Dermis lymphatic vessel endothelial cell (primary cell): Measurements from ENCODE around the gene FKBP7. TPM values are rescaled to one million over a fixed set of nuclear protein-coding genes. Genes with fewer than 3 reads are reported as not detected.

ENCODE experiments used
- total RNA-seq: library from RNA; depleted of rRNA; stranded (reverse); fragments of >200 nt; gene quantifications from 2 replicates; pipeline ENCODE4 v1.2.1, GENCODE V29; 2014

The FKBP7 gene, protein sequence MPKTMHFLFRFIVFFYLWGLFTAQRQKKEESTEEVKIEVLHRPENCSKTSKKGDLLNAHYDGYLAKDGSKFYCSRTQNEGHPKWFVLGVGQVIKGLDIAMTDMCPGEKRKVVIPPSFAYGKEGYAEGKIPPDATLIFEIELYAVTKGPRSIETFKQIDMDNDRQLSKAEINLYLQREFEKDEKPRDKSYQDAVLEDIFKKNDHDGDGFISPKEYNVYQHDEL
- 20.3 and 43.9 TPM in 2 replicates for total RNA-seq

DNA sequence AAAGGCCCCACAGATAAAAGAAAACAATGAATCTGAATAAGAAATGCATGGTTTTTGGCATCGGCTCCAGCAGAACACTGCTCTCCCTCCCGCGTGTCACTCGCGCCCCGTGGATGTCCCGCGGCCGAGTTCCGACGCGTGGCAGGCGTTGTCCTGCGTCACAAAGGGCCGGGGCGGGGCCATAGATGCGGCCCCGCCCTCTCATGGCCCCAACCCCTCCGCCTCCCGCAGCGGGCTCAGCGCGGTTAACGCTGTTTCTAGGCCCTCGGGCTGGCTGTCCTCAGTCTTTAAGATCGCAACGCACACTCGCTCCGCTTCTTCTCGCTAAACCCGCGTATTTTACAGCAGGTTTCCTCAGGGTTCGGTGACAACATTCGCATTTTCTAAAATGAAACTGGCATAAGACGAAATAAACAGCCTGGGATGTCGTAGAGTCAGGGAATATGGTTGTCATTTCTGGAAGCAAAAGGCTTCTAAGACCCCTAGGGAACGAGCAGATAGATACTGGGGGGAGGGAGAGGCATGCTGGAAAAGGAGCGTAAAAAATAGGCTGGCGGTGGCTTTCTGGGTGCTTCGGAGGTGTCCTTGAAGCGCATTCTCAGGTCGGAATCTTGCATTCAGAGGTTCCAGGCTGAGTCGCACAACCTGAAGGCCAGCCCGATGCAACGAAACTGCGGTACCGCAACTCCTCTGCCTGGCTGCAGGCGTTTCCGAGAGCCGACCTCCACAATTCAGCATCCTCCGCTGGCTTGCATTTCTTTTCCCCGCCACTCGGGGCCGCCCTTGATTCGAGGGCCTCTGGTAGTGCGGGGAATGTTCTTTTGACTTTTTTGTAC is at the start of gene FKBP7:
FKBP7 (minus strand) TSS at position 162 of the 836 bp plus-strand sequence; CDS start at position 61, 101 bp downstream.

DNA sequence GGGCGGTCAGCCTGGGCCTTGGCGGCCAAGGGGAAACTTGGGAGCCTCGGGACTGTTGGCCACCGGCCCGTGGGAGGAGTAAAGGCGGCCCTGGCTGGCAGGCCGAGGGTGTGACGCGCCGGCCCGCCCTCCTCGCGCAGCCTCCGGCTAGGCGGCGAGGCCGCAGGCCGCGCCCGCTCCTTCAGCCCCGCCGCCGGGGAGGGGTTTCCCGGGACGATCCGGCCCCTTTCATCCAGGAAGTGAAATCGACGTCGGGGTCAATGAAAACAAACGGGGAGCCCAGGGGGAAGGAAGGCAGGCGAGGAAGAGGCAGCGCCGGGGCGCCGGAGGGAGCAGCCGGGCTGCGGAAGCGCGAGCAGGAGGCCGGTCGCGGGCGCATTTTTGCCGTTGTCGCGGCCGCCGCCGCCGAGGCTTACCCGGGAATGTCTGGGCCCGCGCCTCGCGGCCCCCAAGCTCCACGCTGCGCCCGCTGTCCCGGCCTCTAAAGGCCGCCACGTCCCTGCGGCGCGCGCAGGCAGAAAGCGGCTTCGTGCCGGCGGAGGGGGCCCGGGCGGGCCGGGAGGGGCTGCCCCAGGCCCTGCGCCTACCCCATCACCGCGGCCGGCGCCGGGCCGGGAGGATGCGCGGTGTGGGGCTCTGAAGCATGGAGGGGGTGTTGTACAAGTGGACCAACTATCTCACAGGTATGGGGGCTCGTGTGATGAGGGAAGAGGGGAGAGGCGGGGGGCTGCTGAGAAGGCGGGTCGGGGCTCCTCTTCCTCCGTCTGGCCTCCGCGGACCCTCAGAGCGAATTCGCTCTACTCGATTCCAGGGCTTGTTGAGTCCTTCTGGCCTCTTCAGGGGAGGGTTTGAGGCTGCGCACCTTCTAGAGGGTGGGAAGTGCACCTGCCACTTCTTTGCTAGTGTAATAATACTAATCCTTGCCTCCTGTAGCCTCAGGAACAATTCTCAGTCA is 2.1 kb upstream of the FKBP7 start, which contains the start of gene PLEKHA3:
PLEKHA3 (plus strand) TSS at position 231 of the 955 bp plus-strand sequence; CDS start at position 644, 413 bp downstream.

DNA sequence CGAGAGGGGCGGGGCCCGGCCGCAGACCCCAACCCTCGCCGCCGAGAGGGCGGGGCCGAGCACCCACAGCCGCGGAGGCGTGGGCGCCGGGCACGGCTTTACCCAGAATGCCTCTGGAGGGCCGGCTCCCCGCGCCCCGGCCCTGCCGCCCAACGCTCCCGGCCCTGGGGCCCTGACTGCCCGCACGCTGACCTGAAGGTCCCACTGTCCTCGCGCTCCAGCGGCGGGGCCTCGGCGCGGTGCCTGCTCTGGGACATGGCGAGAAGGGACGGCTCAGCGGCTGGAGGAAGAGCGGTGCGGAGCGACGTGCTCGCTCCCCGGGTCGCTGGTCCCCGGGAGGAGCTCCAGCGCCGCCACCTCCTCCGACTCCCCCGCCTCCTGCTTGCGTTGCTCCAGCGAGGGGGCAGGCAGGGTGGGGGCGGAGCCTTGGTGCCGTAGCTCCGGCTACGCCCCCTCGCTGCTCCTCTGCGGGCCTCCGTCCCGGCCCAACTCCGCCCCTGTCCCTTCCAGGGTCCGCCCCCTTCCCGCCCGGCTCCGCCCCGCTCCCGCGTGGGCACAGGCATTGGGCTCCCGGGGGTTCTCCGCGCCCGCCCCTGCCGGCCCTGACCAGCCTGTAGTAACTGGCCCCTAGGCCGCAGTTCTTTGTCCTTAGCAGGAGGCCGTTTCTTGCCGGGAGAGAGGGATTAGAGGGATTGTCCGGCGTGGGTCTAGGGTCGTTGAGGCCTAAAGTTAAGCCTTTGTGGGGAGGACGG is 27.4 kb downstream of the FKBP7 start, which contains the start of the genes PJVK and PRKRA:
PJVK (plus strand) TSS at position 605 of the 752 bp plus-strand sequence. CDS start 2,032 bp downstream, outside the sequence.
PRKRA (minus strand) TSS at position 402 of the 752 bp plus-strand sequence; CDS start at position 257, 145 bp downstream.

Other genes with a start within 250 kb of the FKBP7 start
- gene PRKRA, start 27.4 kb downstream of the FKBP7 start, total RNA-seq, result 30.1 and 33.6 TPM in 2 replicates
- 0.69 and 0.76 TPM in 2 replicates for gene PJVK, start 27.2 kb downstream of the FKBP7 start, total RNA-seq
- 6.3 and 7.6 TPM in 2 replicates for gene PLEKHA3, start 1.9 kb upstream of the FKBP7 start, total RNA-seq